Spleen (tissue), 11 donors: Measurements from ENCODE around the gene GABBR2. TPM values are rescaled to one million over a fixed set of nuclear protein-coding genes. Genes with fewer than 3 reads are reported as not detected.

ENCODE experiments used
- DNase-seq: peaks from one replicate; pipeline ENCODE4 v3.0.0-alpha.2; 2020
- H3K27ac ChIP-seq, 8 donors: fragments of 200-600 bp; sonication (generic) in 7 of 8; 1 replicate in 4 of 8; 2 replicates in 4 of 8; pipeline versions ENCODE4 v1.5.0 to v1.8.0; 2016 to 2021; ENCODE audit warnings: inconsistent platforms in 4 of 8, mild to moderate bottlenecking in 4 of 8, moderate library complexity in 1 of 8
- H3K27me3 ChIP-seq, 7 donors: fragments of 200-600 bp; sonication (generic) in 6 of 7; replicated peaks in 1 of 7; 1 replicate in 4 of 7; 2 replicates in 3 of 7; pipeline versions ENCODE4 v1.5.0 to v1.8.0; 2016 to 2021; ENCODE audit warnings: inconsistent platforms in 3 of 7, mild to moderate bottlenecking in 1 of 7
- H3K36me3 ChIP-seq, 6 donors: fragments of 200-600 bp; sonication (generic) in 5 of 6; 1 replicate in 4 of 6; 2 replicates in 2 of 6; pipeline versions ENCODE4 v1.5.0 to v1.8.0; 2016 to 2021; ENCODE audit warnings: inconsistent platforms in 2 of 6
- H3K4me1 ChIP-seq, 6 donors: fragments of 200-600 bp; sonication (generic) in 5 of 6; 1 replicate in 3 of 6; 2 replicates in 3 of 6; pipeline versions ENCODE4 v1.5.0 to v1.8.0; 2016 to 2021; ENCODE audit warnings: inconsistent platforms in 3 of 6
- H3K4me3 ChIP-seq, 8 donors: fragments of 200-600 bp; sonication (generic) in 7 of 8; 1 replicate in 4 of 8; 2 replicates in 4 of 8; pipeline versions ENCODE4 v1.5.0 to v1.8.0; 2016 to 2021; ENCODE audit warnings: inconsistent platforms in 4 of 8, mild to moderate bottlenecking in 4 of 8, moderate library complexity in 2 of 8
- H3K9me3 ChIP-seq, 8 donors: fragments of 200-600 bp; sonication (generic) in 7 of 8; 1 replicate in 4 of 8; 2 replicates in 4 of 8; pipeline versions ENCODE4 v1.5.0 to v1.8.0; 2016 to 2021; ENCODE audit warnings: inconsistent platforms in 4 of 8
- CTCF ChIP-seq, 11 experiments: fragments of 200-600 bp in 7 of 11; fragments of 450-650 bp in 4 of 11; sonication (generic) in 4 of 11; IDR thresholded peaks in 8 of 11; conservative IDR thresholded peaks in 3 of 11; 1 replicate in 7 of 11; 2 replicates in 4 of 11; pipeline versions ENCODE4 v1.4.0 to v1.8.0; 2016 to 2021; ENCODE audit warnings: antibody characterized with exemption in 11 of 11, inconsistent platforms in 4 of 11, mild to moderate bottlenecking in 1 of 11
- POLR2A ChIP-seq, 3 donors: fragments of 450-650 bp; IDR thresholded peaks; one replicate each; pipeline ENCODE4 v1.5.1; 2017; ENCODE audit warnings: antibody characterized with exemption in 3 of 3, mild to moderate bottlenecking in 1 of 3
- POLR2AphosphoS5 ChIP-seq, 3 donors: sonication (generic); formaldehyde crosslinking; IDR thresholded peaks; one replicate each; pipeline ENCODE4 v1.5.1; 2017; ENCODE audit warnings: antibody characterized with exemption in 3 of 3
- WGBS, 5 donors: extraction: QIAGEN DNeasy Blood & Tissue Kit in 3 of 5; methylation state at CpG; one replicate each; pipeline versions ENCODE4 v1.1.5 to v1.1.7; 2013 to 2018; 5-methylcytosine and 5-hydroxymethylcytosine counted together
- intact Hi-C: fragments of 100-400 bp; cut with DNase I; formaldehyde crosslinking; loops from one replicate; pipeline ENCODE4 v1.15.0; 2023; ENCODE audit warnings: low total_unique reads
- polyA plus RNA-seq, 3 donors: library from polyadenylated mRNA; stranded (reverse); fragments of 200-250 nt; gene quantifications; one replicate each; pipeline ENCODE4 v1.2.1, GENCODE V29; 2013
- total RNA-seq, 7 donors: library from RNA; depleted of rRNA in 3 of 7; stranded (reverse); fragments of >200 nt in 3 of 7; fragmentation: NEBNext Ultra II Directional in 4 of 7; extraction: Animal tissue kit (Norgen Biotek cat#: 25700) in 4 of 7; gene quantifications; one replicate each; pipeline versions ENCODE4 v1.1.0 to v1.2.1, GENCODE V29; 2016 to 2021
- donor health status: healthy with polysubstance abuse.
- donor health status: DM: no; HTN: no; CAD: no; lungs with moderate emphysema.
- donor health status: DM: no; HTN: no; CAD: no.
- donor health status: Bipolar disorder and iron deficiency.
- donor health status: healthy.
- donor health status: DM: no; HTN: no; CAD: no.
- donor health status: DM: yes; HTN: yes; CAD: no.

GABBR2 gene
- total and polyA plus RNA-seq, 10 donors: 0.03 to 0.32 (median 0.07) TPM; not detected in 7

GRCh38 chr9:98721643-98722042 lies 12.9 kb upstream of the GABBR2 start:
- H3K4me1 ChIP-seq: peaks cover 0 to 6% (median 2%) of the 10 kb centered on the region in 6 donors
- no peak for DNase-seq
- WGBS, 5 donors: 77 to 94% (median 83%) methylated on average over 2 of the region's 2 CpGs
- intact Hi-C loops: no loop called here
- no peaks in the 10 kb centered on the region for H3K36me3 ChIP-seq
- H3K27ac ChIP-seq: no peak overlapping the region
- no peak for TF ChIP-seq POLR2AphosphoS5 (IDR thresholded peaks at IDR 0.05)
- no peak for TF ChIP-seq POLR2A (IDR thresholded peaks at IDR 0.05)
- no peak for TF ChIP-seq CTCF (IDR thresholded peaks at IDR 0.05 in 8 of 11, conservative IDR thresholded peaks at IDR 0.05 in 3 of 11)
- H3K9me3 ChIP-seq: peaks cover 0 to 16% (median 2%) of the 10 kb centered on the region in 8 donors
- H3K27me3 ChIP-seq: peaks cover 0 to 49% (median 0%) of the 10 kb centered on the region in 7 donors
- no peak overlapping the region for H3K4me3 ChIP-seq

GRCh38 chr9:98720402-98720801 lies 11.7 kb upstream of the GABBR2 start:
- 79 to 87% (median 80%) methylated on average over 4 of the region's 4 CpGs for WGBS, 5 donors
- intact Hi-C loops: no loop called here
- H3K9me3 ChIP-seq: peaks cover 0 to 16% (median 2%) of the 10 kb centered on the region in 8 donors
- H3K27me3 ChIP-seq: peaks cover 0 to 53% (median 0%) of the 10 kb centered on the region in 7 donors
- no peak overlapping the region for H3K27ac ChIP-seq
- H3K4me3 ChIP-seq: no peak overlapping the region
- no peaks in the 10 kb centered on the region for H3K36me3 ChIP-seq
- no peaks in the 10 kb centered on the region for H3K4me1 ChIP-seq
- no peak for DNase-seq
- no peak for TF ChIP-seq CTCF (IDR thresholded peaks at IDR 0.05 in 8 of 11, conservative IDR thresholded peaks at IDR 0.05 in 3 of 11)
- TF ChIP-seq POLR2A (IDR thresholded peaks at IDR 0.05): no peak
- no peak for TF ChIP-seq POLR2AphosphoS5 (IDR thresholded peaks at IDR 0.05)

GRCh38 chr9:98719055-98719454 lies 10.3 kb upstream of the GABBR2 start:
- intact Hi-C loops: no loop called here
- Histone ChIP-seq H3K9me3 (peaks cover 0 to 13% (median 2%) of the 10 kb centered on the region in 8 donors), H3K4me1 (no peaks in the 10 kb centered on the region), H3K36me3 (no peaks in the 10 kb centered on the region), H3K27me3 (peaks cover 0 to 48% (median 0%) of the 10 kb centered on the region in 7 donors), H3K27ac (no peak overlapping the region), H3K4me3 (no peak overlapping the region)
- DNase-seq: no peak
- TF ChIP-seq CTCF (IDR thresholded peaks at IDR 0.05 in 8 of 11, conservative IDR thresholded peaks at IDR 0.05 in 3 of 11): no peak
- TF ChIP-seq POLR2A (IDR thresholded peaks at IDR 0.05): no peak
- no peak for TF ChIP-seq POLR2AphosphoS5 (IDR thresholded peaks at IDR 0.05)
- WGBS, 5 donors: 59 to 73% (median 66%) methylated on average over 2 of the region's 2 CpGs

- H3K4me1 ChIP-seq: no peaks in the 10 kb centered on the region
- no peak for DNase-seq
- no peak overlapping the region for H3K27ac ChIP-seq
- no peaks in the 10 kb centered on the region for H3K36me3 ChIP-seq
- no peak for TF ChIP-seq POLR2AphosphoS5 (IDR thresholded peaks at IDR 0.05)
- no peak for TF ChIP-seq POLR2A (IDR thresholded peaks at IDR 0.05)
- TF ChIP-seq CTCF (IDR thresholded peaks at IDR 0.05 in 8 of 11, conservative IDR thresholded peaks at IDR 0.05 in 3 of 11): no peak
- intact Hi-C loops: no loop called here
- H3K27me3 ChIP-seq: peaks cover 0 to 59% (median 12%) of the 10 kb centered on the region in 7 donors
- 36 to 81% (median 57%) methylated on average over 1 of the region's 1 CpG for WGBS, 5 donors
- H3K4me3 ChIP-seq: no peak overlapping the region
- H3K9me3 ChIP-seq: peaks cover 0 to 8% (median 0%) of the 10 kb centered on the region in 8 donors
Measured at GRCh38 chr9:98714833-98715232, 6.1 kb upstream of the GABBR2 start.
